GM12801 (cell line): Measurements from ENCODE around the gene GPR141.

Experiments used
- CTCF ChIP-seq: IDR thresholded peaks from one replicate; pipeline ENCODE4 v1.5.1; 2011; ENCODE audit warnings: control low read depth; ENCODE audit not compliant: insufficient read length; ENCODE audit errors: extremely low read depth

GPR141 gene

GRCh38 chr7:37683246-37684120, at the start of gene GPR141:
TSS of gene GPR141 (plus strand) at chr7:37683766. CDS start at chr7:37740394, 56,628 bp downstream.
- TF ChIP-seq CTCF = no peak

GRCh38 chr7:37635346-37635745, 48.2 kb upstream of the GPR141 start:
- no peak for TF ChIP-seq CTCF

GRCh38 chr7:37642028-37642540, 41.5 kb upstream of the GPR141 start:
- TF ChIP-seq CTCF = no peak

GRCh38 chr7:37643876-37644275, 39.7 kb upstream of the GPR141 start:
- TF ChIP-seq CTCF = no peak

- TF ChIP-seq CTCF = no peak
Observed at GRCh38 chr7:37645282-37646050, 38.1 kb upstream of the GPR141 start.

- TF ChIP-seq CTCF = no peak
Observed at GRCh38 chr7:37656913-37657530, 26.5 kb upstream of the GPR141 start.

GRCh38 chr7:37657816-37658215, 25.8 kb upstream of the GPR141 start:
- TF ChIP-seq CTCF = no peak
